ES-I3 (cell line): ENCODE measurements around the gene OXTR.

Source experiments
- H3K36me3 ChIP-seq: 2 replicates; pipeline ENCODE4 v1.6.1; 2013; ENCODE audit warnings: mild to moderate bottlenecking, low read length, control low read depth, moderate library complexity; ENCODE audit not compliant: insufficient read depth
- H3K4me1 ChIP-seq: 2 replicates; pipeline ENCODE4 v1.6.1; 2013; ENCODE audit warnings: mild to moderate bottlenecking, control low read depth, low read length; ENCODE audit not compliant: insufficient read depth
- H3K9ac ChIP-seq: 2 replicates; pipeline ENCODE4 v1.6.1; 2013; ENCODE audit warnings: low read depth, mild to moderate bottlenecking, low read length, moderate library complexity
- H3K9me3 ChIP-seq: 2 replicates; pipeline ENCODE4 v1.6.1; 2013; ENCODE audit warnings: mild to moderate bottlenecking, low read length, moderate library complexity; ENCODE audit not compliant: control insufficient read depth, insufficient read depth

The OXTR gene

GRCh38 chr3:8760091-8760490, 9.3 kb downstream of the OXTR start:
- H3K36me3 ChIP-seq = no peaks in the 10 kb centered on the region
- peaks cover 2% of the 10 kb centered on the region; the same call in 1 of the 2 replicates for H3K4me1 ChIP-seq
- H3K9me3 ChIP-seq = no peaks in the 10 kb centered on the region
- H3K9ac ChIP-seq = no peak overlapping the region

DNA sequence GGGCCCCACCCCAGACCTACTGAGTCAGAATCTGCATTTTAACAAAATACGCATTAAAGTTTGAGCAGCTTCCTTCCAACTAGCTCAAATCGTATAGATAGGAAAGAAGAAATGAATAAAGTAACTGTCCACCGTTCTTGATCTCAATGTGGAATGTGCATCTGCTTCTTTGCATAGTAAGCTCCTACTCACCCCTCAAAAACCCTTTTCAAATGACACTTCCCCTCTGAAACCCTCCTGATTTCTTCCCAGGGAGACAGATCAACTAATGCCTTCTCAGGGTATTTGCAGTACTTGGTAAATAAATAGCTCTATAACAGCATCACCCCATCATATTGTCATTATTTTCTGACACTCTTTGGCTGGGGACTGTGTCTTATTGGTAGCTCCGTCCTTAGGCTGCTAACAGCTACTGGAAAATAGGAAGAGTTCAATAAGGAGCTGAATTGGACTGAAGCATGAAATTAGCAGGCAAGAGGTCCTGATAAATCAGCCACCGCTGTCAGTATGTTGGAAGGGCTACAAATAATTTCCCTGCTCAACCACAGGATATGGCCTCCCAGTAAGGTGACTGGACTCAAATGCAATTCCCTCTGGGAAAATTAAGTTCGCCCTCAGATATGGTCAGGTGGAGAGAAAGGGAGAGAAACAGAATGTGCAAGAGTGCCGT, 10.2 kb downstream of the OXTR start:
- Histone ChIP-seq H3K4me1 (peaks cover 2% of the 10 kb centered on the region; the same call in 1 of the 2 replicates), H3K36me3 (no peaks in the 10 kb centered on the region), H3K9ac (no peak overlapping the region), H3K9me3 (no peaks in the 10 kb centered on the region)

- Histone ChIP-seq H3K36me3 (no peaks in the 10 kb centered on the region), H3K4me1 (peaks cover 2% of the 10 kb centered on the region; the same call in 1 of the 2 replicates), H3K9me3 (no peaks in the 10 kb centered on the region), H3K9ac (no peak overlapping the region)
Observed at GRCh38 chr3:8757551-8758518, 11.6 kb downstream of the OXTR start.

- Histone ChIP-seq H3K9ac (no peak overlapping the region), H3K9me3 (no peaks in the 10 kb centered on the region), H3K36me3 (no peaks in the 10 kb centered on the region), H3K4me1 (peaks cover 2% of the 10 kb centered on the region; the same call in 1 of the 2 replicates)
Observed at GRCh38 chr3:8756671-8757070, 12.7 kb downstream of the OXTR start.

- Histone ChIP-seq H3K9me3 (no peaks in the 10 kb centered on the region), H3K36me3 (no peaks in the 10 kb centered on the region), H3K9ac (no peak overlapping the region), H3K4me1 (peaks cover 2% of the 10 kb centered on the region; the same call in 1 of the 2 replicates)
Observed at GRCh38 chr3:8755564-8756237, 13.7 kb downstream of the OXTR start.

DNA sequence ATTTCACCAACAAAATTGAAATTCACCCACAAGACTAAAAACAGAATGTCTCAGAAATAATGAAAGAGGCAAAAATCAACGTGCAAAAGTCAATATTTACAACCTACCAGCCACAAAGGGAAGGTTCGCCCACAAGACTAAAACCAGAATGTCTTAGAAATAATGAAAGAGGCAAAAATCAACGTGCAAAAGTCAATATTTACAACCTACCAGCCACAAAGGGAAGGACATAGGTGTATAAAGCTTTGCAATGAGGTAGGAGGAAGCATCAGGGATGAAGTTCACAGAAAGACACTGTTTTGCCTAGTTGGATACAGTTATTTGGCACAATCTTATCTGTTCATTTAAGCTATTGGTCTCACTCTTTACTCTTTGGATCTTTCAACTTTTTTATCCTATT, 14.3 kb downstream of the OXTR start:
- Histone ChIP-seq H3K4me1 (peaks cover 2% of the 10 kb centered on the region; the same call in 1 of the 2 replicates), H3K36me3 (no peaks in the 10 kb centered on the region), H3K9ac (no peak overlapping the region), H3K9me3 (no peaks in the 10 kb centered on the region)

DNA sequence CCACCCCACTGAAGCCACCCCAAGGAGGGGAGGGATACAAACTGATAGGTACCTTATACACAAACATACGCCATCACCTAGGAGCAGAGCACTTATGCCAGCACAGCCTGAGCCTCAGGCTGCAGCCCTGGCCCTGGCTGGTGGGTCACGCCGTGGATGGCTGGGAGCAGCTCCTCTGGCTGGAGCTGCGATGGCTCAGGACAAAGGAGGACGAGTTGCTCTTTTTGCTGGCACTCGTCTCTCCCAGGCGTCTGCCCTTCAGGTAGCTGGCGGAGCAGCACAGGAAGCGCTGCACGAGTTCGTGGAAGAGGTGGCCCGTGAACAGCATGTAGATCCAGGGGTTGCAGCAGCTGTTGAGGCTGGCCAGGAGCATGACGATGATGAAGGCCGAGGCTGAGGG, 16.6 kb downstream of the OXTR start:
- no peaks in the 10 kb centered on the region for H3K36me3 ChIP-seq
- 0 out of 2 replicates have a peak, but pooled peaks cover 2% of the 10 kb centered on the region for H3K4me1 ChIP-seq
- H3K9ac ChIP-seq = no peak overlapping the region
- H3K9me3 ChIP-seq = no peaks in the 10 kb centered on the region

- no peaks in the 10 kb centered on the region for H3K9me3 ChIP-seq
- H3K9ac ChIP-seq = no peak overlapping the region
- no peaks in the 10 kb centered on the region for H3K36me3 ChIP-seq
- H3K4me1 ChIP-seq = no peaks in the 10 kb centered on the region
Observed at GRCh38 chr3:8749316-8749715, 20.1 kb downstream of the OXTR start.

- H3K4me1 ChIP-seq = peaks cover 13% of the 10 kb centered on the region
- H3K9me3 ChIP-seq = no peaks in the 10 kb centered on the region
- no peak overlapping the region for H3K9ac ChIP-seq
- H3K36me3 ChIP-seq = no peaks in the 10 kb centered on the region
Observed at GRCh38 chr3:8746780-8747345, 22.6 kb downstream of the OXTR start.

DNA sequence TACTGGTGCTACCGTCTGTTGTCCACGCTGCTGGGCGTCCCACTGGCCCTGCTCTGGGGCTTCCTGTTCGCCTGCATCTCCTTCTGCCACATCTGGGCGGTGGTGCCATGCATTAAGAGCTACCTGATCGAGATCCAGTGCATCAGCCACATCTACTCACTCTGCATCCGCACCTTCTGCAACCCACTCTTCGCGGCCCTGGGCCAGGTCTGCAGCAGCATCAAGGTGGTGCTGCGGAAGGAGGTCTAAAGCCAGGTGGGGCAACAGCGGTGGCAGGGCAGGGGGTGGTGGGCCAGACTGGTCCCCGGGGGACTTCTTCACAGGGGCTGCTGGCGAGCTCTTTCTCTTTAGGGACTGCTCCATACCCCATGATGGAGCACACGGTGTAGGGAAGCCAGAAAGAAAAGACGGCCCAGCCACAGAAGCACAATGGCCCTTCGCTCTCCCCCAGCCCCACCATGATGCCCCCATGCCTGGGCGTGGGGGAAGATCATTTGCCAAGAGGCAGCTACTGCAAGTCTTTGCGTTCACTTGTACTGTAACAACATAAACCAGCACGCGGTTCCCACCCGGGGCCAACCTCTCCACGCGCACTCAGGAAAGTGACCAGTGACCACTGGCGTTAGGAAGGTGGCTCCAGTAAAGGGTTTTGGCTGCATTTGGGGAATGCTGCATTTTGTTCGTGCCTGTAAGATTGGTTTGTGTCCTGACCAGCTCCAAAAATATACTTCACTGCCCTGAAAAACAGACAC, 23.6 kb downstream of the OXTR start:
- Histone ChIP-seq H3K9ac (no peak overlapping the region), H3K4me1 (peaks cover 19% of the 10 kb centered on the region), H3K9me3 (no peaks in the 10 kb centered on the region), H3K36me3 (no peaks in the 10 kb centered on the region)

- H3K9ac ChIP-seq = no peak overlapping the region
- peaks cover 29% of the 10 kb centered on the region for H3K4me1 ChIP-seq
- H3K9me3 ChIP-seq = no peaks in the 10 kb centered on the region
- no peaks in the 10 kb centered on the region for H3K36me3 ChIP-seq
Observed at GRCh38 chr3:8743911-8744310, 25.5 kb downstream of the OXTR start.

GRCh38 chr3:8743021-8743601, 26.3 kb downstream of the OXTR start:
- Histone ChIP-seq H3K4me1 (peaks cover 29% of the 10 kb centered on the region), H3K9me3 (no peaks in the 10 kb centered on the region), H3K36me3 (no peaks in the 10 kb centered on the region), H3K9ac (no peak overlapping the region)

GRCh38 chr3:8741581-8742261, 27.7 kb downstream of the OXTR start:
- Histone ChIP-seq H3K9me3 (no peaks in the 10 kb centered on the region), H3K4me1 (peaks cover 29% of the 10 kb centered on the region), H3K36me3 (no peaks in the 10 kb centered on the region), H3K9ac (peak overlapping the region; percentile 40; the same call in 1 of the 2 replicates)
